ENCODE data around the gene IDS. TPM values are rescaled to one million over a fixed set of nuclear protein-coding genes. Genes with fewer than 3 reads are reported as not detected.
"Not testable (repeated sequence)": the region's sequence is repeated elsewhere in the genome, so short reads cannot be mapped to it uniquely, and the experiment has no call there.

The IDS gene
- total RNA-seq, 1 experiment from 2014 or later: 13.3 TPM

- CTCF ChIA-PET: interaction anchor here (0.7 kb wide), 1 partner anchor 202 kb away, joined by 4 read pairs; no protein-coding TSS in a partner anchor
- H3K27ac Mint-ChIP-seq; H3K4me3 Mint-ChIP-seq; H3K4me1 Mint-ChIP-seq; H3K9me3 Mint-ChIP-seq; POLR2A ChIA-PET; H3K27me3 Mint-ChIP-seq (ENCODE audit: low read depth); DNase-seq (ENCODE audit: low spot score); ATAC-seq: not testable (repeated sequence)
- peaks cover 14% of the 10 kb centered on the region for H3K36me3 Mint-ChIP-seq
Observed at GRCh38 chrX:149488411-149489052, 16.6 kb downstream of the IDS start.

GRCh38 chrX:149488008-149488407, 17.1 kb downstream of the IDS start:
- peaks cover 14% of the 10 kb centered on the region for H3K36me3 Mint-ChIP-seq
- H3K27ac Mint-ChIP-seq; ATAC-seq; H3K9me3 Mint-ChIP-seq; POLR2A ChIA-PET; DNase-seq (ENCODE audit: low spot score); H3K4me1 Mint-ChIP-seq; H3K27me3 Mint-ChIP-seq (ENCODE audit: low read depth); H3K4me3 Mint-ChIP-seq: not testable (repeated sequence)
- CTCF ChIA-PET: interaction anchor here (0.6 to 1.6 kb wide), 5 partner anchors 12 to 24 kb away, joined by 3 to 8 read pairs (median 4); partner anchors contain the start of gene IDS

- Mint-ChIP-seq H3K27me3 (ENCODE audit: low read depth) (no peaks in the 10 kb centered on the region), H3K4me1 (no peaks in the 10 kb centered on the region), H3K36me3 (peaks cover 14% of the 10 kb centered on the region), H3K4me3 (no peak overlapping the region), H3K27ac (no peak overlapping the region), H3K9me3 (no peaks in the 10 kb centered on the region)
- TF ChIP-seq ZNF232 (CRISPR knock-in tag; IDR thresholded peaks at IDR 0.05) (no peak), CBFB (CRISPR knock-in tag; IDR thresholded peaks at IDR 0.05; ENCODE audit: low read depth) (no peak), GTF2I (CRISPR knock-in tag; conservative IDR thresholded peaks at IDR 0.05) (no peak), ZNF423 (CRISPR knock-in tag; IDR thresholded peaks at IDR 0.05) (no peak), ZNF121 (CRISPR knock-in tag; IDR thresholded peaks at IDR 0.05) (peak; percentile 81), SMAD4 (CRISPR knock-in tag; IDR thresholded peaks at IDR 0.05) (no peak)
- ChIA-PET CTCF (interaction anchor here (0.6 to 1.6 kb wide), 6 partner anchors 12 to 40 kb away, joined by 3 to 8 read pairs (median 4); partner anchors contain the start of gene IDS), POLR2A (no interaction called here)
- DNase-seq (ENCODE audit: low spot score): peak; percentile 11
- ATAC-seq: peak; percentile 41; the same call in 1 of the 2 replicates
Observed at GRCh38 chrX:149487292-149487691, 17.8 kb downstream of the IDS start.

- H3K4me1 Mint-ChIP-seq: peaks cover 1% of the 10 kb centered on the region; the same call in 1 of the 2 replicates
- H3K9me3 Mint-ChIP-seq: no peaks in the 10 kb centered on the region
- ChIA-PET CTCF (interaction anchor here (1.2 to 1.3 kb wide), 2 partner anchors 11 to 190 kb away, joined by 3 to 4 read pairs; no protein-coding TSS in a partner anchor), POLR2A (no interaction called here)
- no peak for ATAC-seq
- no peaks in the 10 kb centered on the region for H3K36me3 Mint-ChIP-seq
- DNase-seq (ENCODE audit: low spot score): no peak
- no peak overlapping the region for H3K27ac Mint-ChIP-seq
- H3K27me3 Mint-ChIP-seq (ENCODE audit: low read depth): no peaks in the 10 kb centered on the region
- TF ChIP-seq CREM (CRISPR knock-in tag; IDR thresholded peaks at IDR 0.05) (no peak), ZNF219 (CRISPR knock-in tag; IDR thresholded peaks at IDR 0.05; ENCODE audit: borderline replicate concordance) (no peak), ATF1 (CRISPR knock-in tag; IDR thresholded peaks at IDR 0.05) (no peak), ZNF532 (CRISPR knock-in tag; IDR thresholded peaks at IDR 0.05; ENCODE audit: borderline replicate concordance) (no peak), JAZF1 (CRISPR knock-in tag; IDR thresholded peaks at IDR 0.05) (no peak), ZNF671 (CRISPR knock-in tag; IDR thresholded peaks at IDR 0.05) (no peak), ZNF138 (CRISPR knock-in tag; conservative IDR thresholded peaks at IDR 0.05) (no peak), ZNF317 (CRISPR knock-in tag; IDR thresholded peaks at IDR 0.05; ENCODE audit: borderline replicate concordance, low read depth) (no peak), EMX1 (CRISPR knock-in tag; IDR thresholded peaks at IDR 0.05) (no peak), GRHL2 (CRISPR knock-in tag; IDR thresholded peaks at IDR 0.05; ENCODE audit: insufficient replicate concordance, severe bottlenecking) (no peak)
- no peak overlapping the region for H3K4me3 Mint-ChIP-seq
Observed at GRCh38 chrX:149476513-149476912, 28.6 kb downstream of the IDS start.
